ENCODE measurements around the gene USH2A.

Gene USH2A

DNA sequence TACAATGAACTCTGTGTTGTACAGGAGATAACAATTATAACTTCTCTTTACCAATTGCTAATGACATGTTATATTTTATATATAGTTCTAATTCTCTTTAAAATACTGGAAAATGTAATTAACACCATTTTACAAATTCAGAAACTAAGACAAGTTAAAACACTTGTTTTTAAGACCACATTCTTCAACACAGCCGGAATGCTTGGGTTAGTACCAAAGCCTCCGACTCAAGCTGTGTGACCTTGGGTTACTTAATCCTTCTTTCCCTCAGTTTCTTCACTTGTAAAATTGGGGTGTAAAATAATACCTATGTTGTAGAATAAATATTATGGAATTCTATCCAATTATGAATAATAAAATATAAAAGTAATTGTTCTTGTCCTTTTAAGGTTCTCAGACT lies 378.7 kb downstream of the USH2A start:
- no peak for DNase-seq

DNA sequence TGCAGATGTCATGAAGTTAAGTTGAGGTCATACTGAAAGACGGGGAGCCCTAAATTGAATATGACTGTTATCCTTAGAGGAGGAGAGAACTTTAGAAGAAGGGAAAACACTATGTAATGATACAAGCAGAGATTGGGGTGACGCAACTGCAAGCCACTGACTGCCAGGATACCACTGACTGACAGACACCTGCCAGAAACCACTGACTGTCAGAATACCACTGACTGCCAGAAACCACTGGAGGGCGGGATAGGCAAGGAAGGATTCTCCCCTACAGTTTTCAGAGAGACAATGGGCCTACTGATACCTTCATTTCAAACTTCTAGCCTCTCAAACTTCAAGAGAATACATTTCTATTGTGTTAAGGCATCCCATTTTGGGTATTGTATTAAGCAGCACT lies 388.7 kb downstream of the USH2A start:
- no peaks in the 10 kb centered on the region for H3K4me1 ChIP-seq

More for the DNA sequence above, 378.7 kb downstream of the USH2A start:
- no peaks in the 10 kb centered on the region for H3K9me3 ChIP-seq
- H3K36me3 ChIP-seq = no peaks in the 10 kb centered on the region
- TF ChIP-seq, protein P1, sequence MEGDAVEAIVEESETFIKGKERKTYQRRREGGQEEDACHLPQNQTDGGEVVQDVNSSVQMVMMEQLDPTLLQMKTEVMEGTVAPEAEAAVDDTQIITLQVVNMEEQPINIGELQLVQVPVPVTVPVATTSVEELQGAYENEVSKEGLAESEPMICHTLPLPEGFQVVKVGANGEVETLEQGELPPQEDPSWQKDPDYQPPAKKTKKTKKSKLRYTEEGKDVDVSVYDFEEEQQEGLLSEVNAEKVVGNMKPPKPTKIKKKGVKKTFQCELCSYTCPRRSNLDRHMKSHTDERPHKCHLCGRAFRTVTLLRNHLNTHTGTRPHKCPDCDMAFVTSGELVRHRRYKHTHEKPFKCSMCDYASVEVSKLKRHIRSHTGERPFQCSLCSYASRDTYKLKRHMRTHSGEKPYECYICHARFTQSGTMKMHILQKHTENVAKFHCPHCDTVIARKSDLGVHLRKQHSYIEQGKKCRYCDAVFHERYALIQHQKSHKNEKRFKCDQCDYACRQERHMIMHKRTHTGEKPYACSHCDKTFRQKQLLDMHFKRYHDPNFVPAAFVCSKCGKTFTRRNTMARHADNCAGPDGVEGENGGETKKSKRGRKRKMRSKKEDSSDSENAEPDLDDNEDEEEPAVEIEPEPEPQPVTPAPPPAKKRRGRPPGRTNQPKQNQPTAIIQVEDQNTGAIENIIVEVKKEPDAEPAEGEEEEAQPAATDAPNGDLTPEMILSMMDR (IDR thresholded peaks at IDR 0.05) = no peak
- intact Hi-C loops (cut with DNase I; ENCODE audit: low total_unique reads) = no loop called here
- no peak overlapping the region for H3K27ac ChIP-seq
- H3K4me3 ChIP-seq = no peak overlapping the region
- H3K27me3 ChIP-seq = no peaks in the 10 kb centered on the region
- H3K4me1 ChIP-seq = no peaks in the 10 kb centered on the region

DNA sequence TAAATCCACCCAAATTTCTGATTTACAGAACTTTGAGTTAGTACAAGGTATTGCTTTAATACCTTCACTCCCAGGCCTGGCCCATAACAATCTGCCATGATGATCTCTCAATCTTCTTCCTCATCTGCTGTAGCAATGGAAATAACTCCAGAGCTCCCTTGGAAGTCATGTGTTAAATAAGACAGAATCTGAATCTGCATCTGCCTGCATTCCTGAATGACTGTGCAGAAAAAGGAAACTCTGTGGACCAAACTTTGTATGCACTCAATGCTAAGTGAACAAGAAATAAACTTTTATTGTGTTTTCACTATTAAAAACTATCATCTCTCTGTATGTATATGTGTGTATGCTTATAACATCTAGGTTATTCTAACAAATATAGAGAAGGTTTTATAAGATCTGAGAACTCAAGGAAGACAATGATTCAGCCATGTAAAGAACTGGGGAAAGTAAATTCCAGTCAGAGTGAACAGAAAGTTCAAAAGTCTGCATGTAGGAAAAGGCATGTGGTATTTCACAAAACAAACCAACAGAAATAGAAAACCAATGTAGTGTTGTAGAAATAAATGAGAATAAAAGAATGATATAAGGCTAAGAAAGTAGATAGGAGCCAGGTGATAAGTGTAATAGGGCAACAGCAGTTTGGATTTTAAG lies 390.2 kb downstream of the USH2A start:
- Histone ChIP-seq H3K9me3 (no peaks in the 10 kb centered on the region), H3K4me3 (no peak overlapping the region), H3K27ac (no peak overlapping the region), H3K27me3 (no peaks in the 10 kb centered on the region), H3K4me1 (no peaks in the 10 kb centered on the region), H3K36me3 (no peaks in the 10 kb centered on the region)
- TF ChIP-seq, protein P1 (IDR thresholded peaks at IDR 0.05) = no peak
- intact Hi-C loops (cut with DNase I; ENCODE audit: low total_unique reads) = no loop called here
- DNase-seq = no peak

More for the DNA sequence above, 388.7 kb downstream of the USH2A start:
- TF ChIP-seq, protein P1 (IDR thresholded peaks at IDR 0.05) = no peak
- intact Hi-C loops (cut with DNase I; ENCODE audit: low total_unique reads) = no loop called here
- Histone ChIP-seq H3K36me3 (no peaks in the 10 kb centered on the region), H3K27ac (no peak overlapping the region), H3K9me3 (no peaks in the 10 kb centered on the region), H3K4me3 (no peak overlapping the region), H3K27me3 (no peaks in the 10 kb centered on the region)
- DNase-seq = no peak

GRCh38 chr1:216032284-216032683 lies 391.0 kb downstream of the USH2A start:
- DNase-seq = no peak
- Histone ChIP-seq H3K4me3 (no peak overlapping the region), H3K27ac (no peak overlapping the region), H3K27me3 (no peaks in the 10 kb centered on the region), H3K9me3 (no peaks in the 10 kb centered on the region), H3K4me1 (no peaks in the 10 kb centered on the region), H3K36me3 (no peaks in the 10 kb centered on the region)
- intact Hi-C loops (cut with DNase I; ENCODE audit: low total_unique reads) = no loop called here
- TF ChIP-seq, protein P1 (IDR thresholded peaks at IDR 0.05) = no peak

- Histone ChIP-seq H3K4me1 (no peaks in the 10 kb centered on the region), H3K9me3 (no peaks in the 10 kb centered on the region), H3K36me3 (no peaks in the 10 kb centered on the region), H3K27me3 (no peaks in the 10 kb centered on the region), H3K27ac (no peak overlapping the region), H3K4me3 (no peak overlapping the region)
- intact Hi-C loops (cut with DNase I; ENCODE audit: low total_unique reads) = no loop called here
- no peak for DNase-seq
- TF ChIP-seq, protein P1 (IDR thresholded peaks at IDR 0.05) = no peak
Measured at GRCh38 chr1:216028631-216029030, 394.6 kb downstream of the USH2A start.

DNA sequence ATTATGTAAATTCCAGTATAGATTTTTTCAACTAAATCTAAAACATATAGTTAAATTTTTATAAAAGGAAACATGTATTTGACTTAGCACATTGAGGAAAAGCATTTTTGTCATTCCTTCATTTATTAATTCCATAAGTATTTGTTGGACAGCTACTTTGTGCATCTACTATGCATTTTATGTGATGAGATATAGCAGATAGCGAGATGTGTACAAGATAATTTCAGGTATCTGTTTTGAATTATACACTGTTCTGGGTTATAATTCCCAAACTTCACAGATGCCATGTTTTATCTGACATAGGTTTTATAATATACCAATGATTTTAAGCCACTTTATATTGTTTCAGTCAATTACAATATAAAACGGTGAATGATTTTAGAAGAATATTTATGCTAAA lies 398.7 kb downstream of the USH2A start:
- Histone ChIP-seq H3K9me3 (no peaks in the 10 kb centered on the region), H3K27me3 (no peaks in the 10 kb centered on the region)
- TF ChIP-seq, protein P1 (IDR thresholded peaks at IDR 0.05) = no peak

More for the DNA sequence above, 398.7 kb downstream of the USH2A start:
- no peak for DNase-seq
- Histone ChIP-seq H3K27ac (no peak overlapping the region), H3K4me3 (no peak overlapping the region), H3K4me1 (no peaks in the 10 kb centered on the region), H3K36me3 (no peaks in the 10 kb centered on the region)
- intact Hi-C loops (cut with DNase I; ENCODE audit: low total_unique reads) = no loop called here
